BLaER1 (cell line): ENCODE results near the gene AGMO.

Source experiments
- H3K27ac ChIP-seq: shearing (Covaris generic); formaldehyde crosslinking; 2 replicates; pipeline ENCODE4 v1.8.1; 2022
- H3K27me3 ChIP-seq: shearing (Covaris generic); formaldehyde crosslinking; 2 replicates; pipeline ENCODE4 v1.8.1; 2022
- H3K36me3 ChIP-seq: shearing (Covaris generic); formaldehyde crosslinking; 2 replicates; pipeline ENCODE4 v1.8.1; 2022
- H3K4me1 ChIP-seq: shearing (Covaris generic); formaldehyde crosslinking; 2 replicates; pipeline ENCODE4 v1.8.1; 2022
- H3K4me2 ChIP-seq: shearing (Covaris generic); formaldehyde crosslinking; 2 replicates; pipeline ENCODE4 v1.8.1; 2022
- H3K4me3 ChIP-seq: shearing (Covaris generic); formaldehyde crosslinking; 2 replicates; pipeline ENCODE4 v1.8.1; 2022
- H3K9ac ChIP-seq: shearing (Covaris generic); formaldehyde crosslinking; 2 replicates; pipeline ENCODE4 v1.8.1; 2022
- H3K9me3 ChIP-seq: shearing (Covaris generic); formaldehyde crosslinking; 2 replicates; pipeline ENCODE4 v1.8.1; 2022
- H4K20me1 ChIP-seq: shearing (Covaris generic); formaldehyde crosslinking; 2 replicates; pipeline ENCODE4 v1.8.1; 2022
- Cebpa-rat ChIP-seq: shearing (Covaris generic); IDR thresholded peaks from 2 replicates; pipeline ENCODE4 v1.8.1; 2022

Gene AGMO

DNA sequence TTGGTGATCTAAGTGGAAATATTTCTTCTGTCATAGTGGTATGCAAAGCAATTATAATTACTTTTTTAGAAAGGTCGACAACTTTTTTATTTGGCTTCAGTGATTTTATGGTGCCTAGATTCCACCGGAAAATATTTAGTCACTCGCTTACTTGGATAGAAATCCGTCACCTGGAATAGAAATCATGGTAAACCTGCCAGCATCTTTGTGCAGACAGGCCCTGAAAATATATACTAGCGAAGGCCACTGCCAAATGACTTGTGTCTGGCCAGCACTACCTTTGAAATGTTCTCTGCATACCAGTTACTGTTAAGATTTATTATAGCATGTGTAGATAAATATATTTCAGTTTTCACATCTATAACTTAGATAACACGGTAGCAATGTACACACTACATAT is 226.4 kb downstream of the AGMO start:
- H4K20me1 ChIP-seq = no peaks in the 10 kb centered on the region
- H3K9ac ChIP-seq = no peak overlapping the region
- no peak overlapping the region for H3K4me3 ChIP-seq
- H3K4me2 ChIP-seq = no peak overlapping the region
- H3K36me3 ChIP-seq = no peaks in the 10 kb centered on the region
- peaks cover 16% of the 10 kb centered on the region for H3K9me3 ChIP-seq
- H3K4me1 ChIP-seq = no peaks in the 10 kb centered on the region
- H3K27me3 ChIP-seq = no peaks in the 10 kb centered on the region
- no peak for TF ChIP-seq Cebpa-rat
- H3K27ac ChIP-seq = no peak overlapping the region

DNA sequence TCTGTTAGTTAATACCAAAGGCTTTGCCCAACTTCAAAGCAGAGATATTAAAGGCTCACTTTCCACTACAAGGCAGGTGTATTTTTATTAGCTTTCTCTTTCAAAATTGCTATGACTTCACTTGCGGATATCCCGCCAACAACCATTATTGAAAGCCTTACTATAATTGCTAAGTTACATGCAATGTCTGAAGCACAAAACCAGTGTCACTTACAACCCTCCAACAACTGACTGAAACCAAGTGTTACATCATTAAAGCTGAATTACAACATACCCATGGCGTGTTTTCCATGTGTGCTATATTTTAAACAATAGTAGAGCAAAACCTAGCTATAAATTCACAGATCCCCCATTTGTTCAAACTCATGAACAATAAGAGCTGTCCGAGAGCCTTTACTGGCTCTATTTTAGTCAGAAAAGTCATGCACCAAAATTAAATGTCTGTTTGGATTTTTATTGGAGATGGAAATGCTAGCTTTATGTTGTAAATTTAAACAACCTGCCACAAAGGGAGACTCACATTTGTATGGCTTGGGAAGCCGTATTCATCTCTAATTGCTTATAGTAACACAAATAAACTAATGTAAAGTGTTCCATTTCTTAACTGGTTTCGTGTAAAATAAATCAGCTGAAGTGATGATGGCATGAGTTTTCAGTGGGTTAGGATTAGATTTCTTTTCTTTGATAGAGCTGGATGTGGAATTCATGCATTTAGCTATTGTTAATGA is 227.1 kb downstream of the AGMO start:
- H3K36me3 ChIP-seq = no peaks in the 10 kb centered on the region
- no peak overlapping the region for H3K4me2 ChIP-seq
- no peak for TF ChIP-seq Cebpa-rat
- H4K20me1 ChIP-seq = no peaks in the 10 kb centered on the region
- no peaks in the 10 kb centered on the region for H3K4me1 ChIP-seq
- H3K27ac ChIP-seq = no peak overlapping the region
- no peak overlapping the region for H3K9ac ChIP-seq
- peaks cover 10% of the 10 kb centered on the region for H3K9me3 ChIP-seq
- no peaks in the 10 kb centered on the region for H3K27me3 ChIP-seq
- no peak overlapping the region for H3K4me3 ChIP-seq

DNA sequence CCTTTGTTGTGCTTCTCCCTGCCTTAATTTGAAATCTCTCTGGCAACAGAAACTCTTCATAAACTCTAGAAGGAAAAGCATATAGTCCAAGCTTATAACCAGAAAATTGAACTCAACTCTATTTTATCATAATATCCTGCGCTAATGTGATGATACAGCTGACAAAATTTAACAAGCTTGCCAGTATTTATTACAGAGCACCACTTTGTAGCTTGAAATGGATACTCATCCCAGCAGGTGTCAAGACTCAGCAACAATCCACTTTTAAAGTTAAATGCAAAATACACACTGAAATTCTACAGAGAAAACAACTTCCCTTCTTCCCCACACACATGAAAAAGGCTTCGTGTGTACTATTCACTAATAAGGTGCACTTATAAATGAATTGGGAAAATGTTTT is 228.9 kb downstream of the AGMO start:
- Histone ChIP-seq H3K4me2 (no peak overlapping the region), H3K4me1 (no peaks in the 10 kb centered on the region), H4K20me1 (no peaks in the 10 kb centered on the region), H3K9me3 (no peaks in the 10 kb centered on the region), H3K4me3 (no peak overlapping the region), H3K27ac (no peak overlapping the region), H3K36me3 (no peaks in the 10 kb centered on the region), H3K9ac (no peak overlapping the region), H3K27me3 (no peaks in the 10 kb centered on the region)
- no peak for TF ChIP-seq Cebpa-rat

DNA sequence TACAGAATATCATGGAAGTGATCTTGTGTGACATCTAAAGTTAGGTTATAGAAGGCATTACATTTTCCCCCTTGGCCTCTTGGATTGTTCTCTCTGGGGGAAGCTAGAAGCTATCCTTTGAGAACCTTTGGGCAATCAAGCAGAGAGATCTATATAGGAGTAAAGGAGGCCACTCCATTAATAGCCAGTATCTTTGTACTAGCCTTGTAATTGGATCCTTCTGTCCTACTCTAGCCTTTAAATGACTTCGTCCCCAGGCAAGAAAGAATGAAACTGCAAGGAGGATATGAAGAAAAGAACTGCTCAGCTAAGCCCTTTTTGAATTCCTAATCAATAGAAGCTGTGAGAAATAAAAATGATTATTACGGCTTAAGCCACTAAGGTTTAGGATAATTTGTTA is 230.9 kb downstream of the AGMO start:
- Histone ChIP-seq H3K27ac (no peak overlapping the region), H4K20me1 (no peaks in the 10 kb centered on the region), H3K4me1 (no peaks in the 10 kb centered on the region), H3K4me2 (no peak overlapping the region), H3K27me3 (no peaks in the 10 kb centered on the region), H3K36me3 (no peaks in the 10 kb centered on the region), H3K4me3 (no peak overlapping the region), H3K9ac (no peak overlapping the region), H3K9me3 (no peaks in the 10 kb centered on the region)
- TF ChIP-seq Cebpa-rat = no peak

DNA sequence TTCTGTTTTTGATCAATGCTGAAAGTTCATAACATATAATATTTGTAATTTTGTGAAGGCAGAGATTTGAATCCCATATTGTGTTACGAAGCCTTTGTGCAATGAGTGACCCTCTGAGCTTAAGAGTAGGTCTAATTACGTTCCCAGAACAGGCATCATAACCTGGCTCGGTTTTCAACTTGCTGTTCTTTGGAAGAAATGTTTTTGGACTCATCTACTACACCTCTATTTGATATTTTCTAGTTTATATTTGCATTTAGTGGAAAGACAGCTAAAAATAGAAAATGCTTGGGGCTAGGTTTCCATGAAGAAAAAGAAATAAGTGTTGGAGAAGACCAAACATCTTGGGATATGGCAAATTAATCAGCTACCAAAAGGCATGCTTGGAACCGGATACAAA is 234.8 kb downstream of the AGMO start:
- Histone ChIP-seq H3K9me3 (no peaks in the 10 kb centered on the region), H3K9ac (no peak overlapping the region), H3K4me2 (no peak overlapping the region), H3K4me1 (no peaks in the 10 kb centered on the region), H3K27me3 (no peaks in the 10 kb centered on the region), H3K4me3 (no peak overlapping the region), H3K27ac (no peak overlapping the region), H3K36me3 (no peaks in the 10 kb centered on the region), H4K20me1 (no peaks in the 10 kb centered on the region)
- TF ChIP-seq Cebpa-rat = no peak

DNA sequence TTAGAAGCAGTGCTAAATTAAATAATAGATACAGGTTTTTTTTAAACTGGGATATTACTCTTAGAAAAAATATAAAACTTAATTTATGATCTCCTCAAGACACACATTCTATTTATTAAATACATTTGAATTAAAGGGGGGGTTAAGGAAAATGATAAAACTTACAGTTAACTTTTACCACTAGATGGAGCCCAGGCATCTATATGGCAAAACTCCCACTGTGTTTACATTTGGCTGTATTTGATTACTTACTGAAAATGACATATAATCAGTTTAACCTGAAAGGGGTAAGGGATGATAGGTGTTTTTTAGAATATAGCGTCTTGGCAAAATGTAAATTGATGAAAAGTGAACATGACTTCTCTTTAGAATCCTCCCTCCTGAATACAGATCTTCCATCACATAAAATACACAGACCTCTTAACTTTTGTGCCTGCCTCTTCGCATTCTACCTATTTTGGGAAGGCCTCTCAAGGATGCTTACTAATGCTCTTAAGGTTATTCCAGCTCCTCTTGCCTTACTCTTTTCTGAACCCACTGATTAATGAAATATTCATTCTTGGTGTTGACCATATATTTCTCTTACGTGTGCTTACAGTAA is 235.7 kb downstream of the AGMO start:
- H4K20me1 ChIP-seq = no peaks in the 10 kb centered on the region
- no peaks in the 10 kb centered on the region for H3K36me3 ChIP-seq
- H3K9ac ChIP-seq = no peak overlapping the region
- no peaks in the 10 kb centered on the region for H3K27me3 ChIP-seq
- H3K9me3 ChIP-seq = no peaks in the 10 kb centered on the region
- H3K4me2 ChIP-seq = no peak overlapping the region
- no peak for TF ChIP-seq Cebpa-rat
- H3K27ac ChIP-seq = no peak overlapping the region
- no peak overlapping the region for H3K4me3 ChIP-seq
- H3K4me1 ChIP-seq = no peaks in the 10 kb centered on the region

DNA sequence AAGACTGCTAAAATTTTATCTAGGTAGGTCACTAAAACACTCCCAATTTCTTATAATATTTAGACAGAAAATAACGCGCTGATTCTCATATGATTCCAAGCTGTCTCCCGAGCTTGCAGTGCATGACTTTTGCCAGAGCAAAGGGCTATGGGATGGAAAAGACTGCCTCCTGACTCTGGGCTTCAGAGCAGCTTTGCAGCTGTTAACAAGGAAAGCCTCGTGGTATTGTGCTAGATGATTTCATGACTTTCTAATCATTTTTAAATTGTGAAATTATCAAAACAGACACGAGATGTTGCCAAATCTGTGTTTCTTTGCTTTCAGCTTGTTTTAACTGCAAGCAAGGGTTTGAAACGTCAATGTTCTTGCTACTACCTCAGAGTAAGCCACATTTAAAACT is 238.3 kb downstream of the AGMO start:
- no peaks in the 10 kb centered on the region for H3K36me3 ChIP-seq
- H3K27ac ChIP-seq = no peak overlapping the region
- H3K27me3 ChIP-seq = no peaks in the 10 kb centered on the region
- no peaks in the 10 kb centered on the region for H3K4me1 ChIP-seq
- no peaks in the 10 kb centered on the region for H4K20me1 ChIP-seq
- no peaks in the 10 kb centered on the region for H3K9me3 ChIP-seq
- no peak overlapping the region for H3K4me2 ChIP-seq
- no peak overlapping the region for H3K9ac ChIP-seq
- TF ChIP-seq Cebpa-rat = no peak
- H3K4me3 ChIP-seq = no peak overlapping the region

DNA sequence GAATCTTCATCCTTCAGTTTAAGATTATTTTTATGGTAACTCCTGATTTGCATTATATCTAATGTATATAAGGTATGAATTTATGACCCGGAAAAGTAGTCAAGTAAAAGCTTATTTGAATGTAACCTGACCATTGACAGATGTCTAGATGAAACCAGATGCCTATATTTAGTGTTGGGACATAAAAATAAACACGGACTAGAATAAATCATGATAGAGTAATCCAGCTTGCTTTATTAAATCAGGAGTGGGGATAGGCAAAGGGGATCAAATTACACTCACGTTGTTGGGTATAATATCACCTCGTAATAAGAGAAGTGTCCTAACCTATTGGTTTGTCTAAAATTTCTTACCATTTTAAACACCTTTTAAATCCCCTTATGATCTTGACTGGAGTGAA is 244.6 kb downstream of the AGMO start:
- Histone ChIP-seq H3K27ac (no peak overlapping the region), H3K4me2 (no peak overlapping the region), H3K4me3 (no peak overlapping the region), H4K20me1 (no peaks in the 10 kb centered on the region), H3K9ac (no peak overlapping the region), H3K27me3 (no peaks in the 10 kb centered on the region), H3K36me3 (no peaks in the 10 kb centered on the region), H3K9me3 (no peaks in the 10 kb centered on the region), H3K4me1 (no peaks in the 10 kb centered on the region)
- TF ChIP-seq Cebpa-rat = no peak

DNA sequence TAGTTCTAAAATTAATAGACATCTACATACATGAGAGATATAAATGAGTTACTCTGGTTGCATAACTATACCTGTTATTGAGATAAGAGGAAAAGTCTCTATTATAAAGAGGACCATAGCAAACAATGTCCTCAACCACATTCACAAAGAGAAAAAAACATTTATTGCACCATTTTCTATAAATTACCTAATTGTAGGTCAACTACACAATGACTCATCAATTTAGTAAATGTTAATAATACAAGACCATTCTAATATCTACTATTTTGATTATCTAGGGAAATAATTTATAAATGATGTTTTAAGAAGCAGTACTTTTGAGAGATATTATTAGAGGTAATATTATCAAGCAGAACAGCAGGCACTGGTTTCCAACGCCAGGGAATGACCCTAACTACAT is 246.1 kb downstream of the AGMO start:
- Histone ChIP-seq H4K20me1 (no peaks in the 10 kb centered on the region), H3K4me2 (no peak overlapping the region), H3K27me3 (no peaks in the 10 kb centered on the region), H3K9ac (no peak overlapping the region), H3K27ac (no peak overlapping the region), H3K9me3 (no peaks in the 10 kb centered on the region), H3K4me3 (no peak overlapping the region), H3K36me3 (no peaks in the 10 kb centered on the region), H3K4me1 (no peaks in the 10 kb centered on the region)
- no peak for TF ChIP-seq Cebpa-rat

DNA sequence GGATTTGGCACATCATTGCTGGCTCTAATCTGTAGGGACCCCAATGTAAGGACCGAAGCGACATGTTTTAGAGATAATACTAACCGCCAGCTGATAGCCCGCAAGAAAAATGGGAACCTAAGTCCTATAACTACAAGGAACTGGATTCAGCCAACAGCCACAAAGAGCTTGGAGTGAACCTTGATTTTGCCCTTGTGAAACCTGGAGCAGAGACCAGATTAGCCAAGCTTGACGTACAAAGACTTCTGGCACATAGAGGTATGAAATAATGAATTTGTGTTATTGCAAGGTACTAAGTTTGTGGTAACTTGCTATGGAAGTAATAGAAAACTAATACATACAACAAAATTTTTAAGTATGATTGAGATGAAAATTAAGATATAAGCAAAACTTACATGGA is 246.9 kb downstream of the AGMO start:
- no peak for TF ChIP-seq Cebpa-rat

More for the DNA sequence above, 246.9 kb downstream of the AGMO start:
- H3K9me3 ChIP-seq = no peaks in the 10 kb centered on the region
- H3K36me3 ChIP-seq = no peaks in the 10 kb centered on the region
- no peaks in the 10 kb centered on the region for H3K27me3 ChIP-seq
- H3K4me3 ChIP-seq = no peak overlapping the region
- no peak overlapping the region for H3K27ac ChIP-seq
- no peaks in the 10 kb centered on the region for H4K20me1 ChIP-seq
- H3K9ac ChIP-seq = no peak overlapping the region
- H3K4me2 ChIP-seq = no peak overlapping the region
- no peaks in the 10 kb centered on the region for H3K4me1 ChIP-seq
